ENCODE measurements around the gene PANK3.
"Not testable (repeated sequence)": the region's sequence is repeated elsewhere in the genome, so short reads cannot be mapped to it uniquely, and the experiment has no call there.

The PANK3 gene

GRCh38 chr5:168552146-168552545 lies 27.0 kb downstream of the PANK3 start:
- DNase-seq (ENCODE audit: low spot score), result peak; percentile 11

DNA sequence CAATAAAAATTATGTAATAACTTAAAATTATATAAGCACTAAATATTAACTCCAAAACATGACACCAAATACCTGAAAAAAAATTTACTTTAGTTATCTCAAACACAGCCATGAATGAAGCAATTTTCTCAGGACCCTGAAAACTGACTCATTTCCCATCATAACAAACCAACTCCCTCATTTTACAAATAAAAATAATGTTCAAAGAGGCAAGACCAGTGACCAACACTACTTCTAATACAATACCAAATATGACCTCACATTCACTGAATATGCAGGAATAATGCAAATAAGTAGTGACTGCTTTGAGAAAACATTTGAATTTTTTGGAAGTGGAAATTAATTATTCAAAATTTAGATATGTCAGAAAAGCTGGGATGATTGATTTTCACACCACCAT lies 28.5 kb downstream of the PANK3 start:
- DNase-seq (ENCODE audit: low spot score), result no peak

- no peak for DNase-seq (ENCODE audit: low spot score)
Observed at GRCh38 chr5:168549554-168549953, 29.6 kb downstream of the PANK3 start.

- no peak for DNase-seq (ENCODE audit: low spot score)
Observed at GRCh38 chr5:168537176-168537575, 42.0 kb downstream of the PANK3 start.

DNA sequence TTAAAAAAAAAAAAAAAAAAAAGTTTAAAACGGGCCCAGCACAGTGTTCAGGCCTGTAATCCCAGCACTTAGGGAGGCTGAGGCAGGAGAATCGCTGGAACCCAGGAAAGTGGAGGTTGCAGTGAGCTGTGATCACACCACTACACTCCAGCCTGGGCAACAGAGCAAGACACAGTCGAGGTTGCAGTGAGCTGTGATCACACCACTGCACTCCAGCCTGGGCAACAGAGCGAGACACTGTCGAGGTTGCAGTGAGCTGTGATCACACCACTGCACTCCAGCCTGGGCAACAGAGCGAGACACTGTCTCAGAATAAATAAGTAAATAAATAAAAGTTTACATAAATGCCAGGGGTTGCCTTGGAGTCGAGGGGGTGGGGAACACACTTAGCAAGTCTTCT lies 44.8 kb downstream of the PANK3 start:
- DNase-seq (ENCODE audit: low spot score), result not testable (repeated sequence)

DNA sequence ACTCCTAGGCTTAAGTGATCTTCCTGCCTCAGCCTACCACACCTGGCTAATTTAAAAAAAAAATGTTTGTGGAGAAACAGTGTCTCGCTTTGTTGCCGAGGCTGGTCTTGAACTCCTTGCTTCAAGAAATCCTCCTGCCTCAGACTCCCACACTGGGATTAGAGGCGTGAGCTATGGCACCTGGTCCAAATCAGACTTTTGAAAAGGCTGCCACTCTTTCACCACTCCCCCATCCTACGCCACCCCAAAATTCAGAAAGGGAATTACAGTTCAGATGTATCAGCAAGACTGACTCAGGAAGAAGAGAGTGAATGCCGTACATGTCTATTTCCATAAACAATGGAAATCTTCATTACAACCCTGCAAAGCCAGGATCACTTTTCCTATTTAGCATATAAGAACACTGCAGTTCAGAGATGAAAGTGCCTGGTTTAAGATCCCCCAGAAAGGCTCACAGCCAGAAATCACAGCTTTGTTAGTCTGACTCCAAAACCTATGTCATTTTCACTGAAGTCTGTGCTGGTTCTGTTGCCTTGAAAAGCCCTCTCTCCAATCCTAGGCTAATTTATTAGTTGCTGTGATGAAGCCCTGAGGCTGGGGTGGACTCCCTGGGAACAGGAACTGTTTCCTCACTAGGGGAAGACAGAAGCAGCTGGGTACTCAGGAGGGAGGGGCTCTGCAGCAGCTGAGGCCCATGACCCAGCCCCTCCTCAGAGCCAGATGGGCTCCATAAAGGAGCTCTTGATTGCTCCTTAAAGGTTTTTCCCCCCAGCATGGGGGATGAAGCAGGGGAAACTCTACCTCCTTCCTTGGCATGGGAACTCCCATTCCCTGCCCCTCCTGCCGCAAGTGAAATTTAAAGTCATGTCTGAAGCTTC lies 46.9 kb downstream of the PANK3 start:
- no peak for DNase-seq (ENCODE audit: low spot score)

GRCh38 chr5:168531191-168531590 lies 48.0 kb downstream of the PANK3 start:
- no peak for DNase-seq (ENCODE audit: low spot score)

- no peak for DNase-seq (ENCODE audit: low spot score)
Observed at GRCh38 chr5:168530621-168531150, 48.5 kb downstream of the PANK3 start.

GRCh38 chr5:168529374-168530234 lies 49.6 kb downstream of the PANK3 start:
- peak; percentile 15 for DNase-seq (ENCODE audit: low spot score)

DNA sequence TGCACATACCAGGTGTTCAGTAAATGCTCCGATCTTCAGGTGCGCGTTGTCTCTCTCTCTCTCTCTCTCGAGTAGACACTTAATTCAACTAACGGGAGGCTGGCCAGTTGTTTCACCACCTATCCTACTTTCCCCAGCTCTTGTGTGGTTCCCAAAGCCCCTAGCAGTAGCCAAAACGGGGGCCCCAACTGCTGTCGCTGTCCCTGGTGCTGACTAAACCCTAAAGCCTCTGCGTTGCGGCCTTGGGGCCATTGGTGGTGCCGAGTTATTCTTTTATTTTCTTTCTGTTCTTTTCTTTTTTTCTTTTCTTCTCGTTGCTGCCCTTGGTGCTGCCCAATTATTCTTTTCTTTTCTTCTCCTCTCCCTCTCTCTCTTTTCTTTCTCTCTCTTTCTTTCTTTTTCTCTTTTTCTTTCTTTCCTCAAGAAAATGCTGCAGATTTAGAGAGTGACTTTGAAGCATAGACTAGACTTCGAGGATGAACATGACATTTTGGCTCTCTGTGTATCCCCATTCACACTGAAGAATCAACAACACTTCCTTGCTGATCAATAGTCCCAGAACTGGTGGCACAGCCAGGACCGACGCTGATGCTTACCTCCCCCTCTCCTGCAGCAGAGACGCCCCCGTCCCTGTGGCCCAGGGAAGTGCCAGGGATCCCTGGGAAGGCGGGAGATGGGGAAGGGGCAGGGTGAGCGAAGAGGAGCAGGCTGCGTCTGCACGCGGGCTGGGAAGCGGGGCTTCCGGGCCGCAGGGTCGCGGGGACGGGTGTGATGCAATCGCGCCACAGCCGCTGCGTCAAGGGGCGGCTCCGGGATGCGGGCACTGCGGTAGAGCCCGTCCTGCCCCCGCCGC lies 50.4 kb downstream of the PANK3 start, which contains the start of gene FBLL1:
Gene FBLL1 (plus strand): TSS at position 785 of the 853 bp plus-strand sequence. CDS start 200 bp downstream, outside the sequence.
- DNase-seq (ENCODE audit: low spot score), result peak; percentile 42

GRCh38 chr5:168527756-168528295 lies 51.3 kb downstream of the PANK3 start:
- DNase-seq (ENCODE audit: low spot score), result no peak

DNA sequence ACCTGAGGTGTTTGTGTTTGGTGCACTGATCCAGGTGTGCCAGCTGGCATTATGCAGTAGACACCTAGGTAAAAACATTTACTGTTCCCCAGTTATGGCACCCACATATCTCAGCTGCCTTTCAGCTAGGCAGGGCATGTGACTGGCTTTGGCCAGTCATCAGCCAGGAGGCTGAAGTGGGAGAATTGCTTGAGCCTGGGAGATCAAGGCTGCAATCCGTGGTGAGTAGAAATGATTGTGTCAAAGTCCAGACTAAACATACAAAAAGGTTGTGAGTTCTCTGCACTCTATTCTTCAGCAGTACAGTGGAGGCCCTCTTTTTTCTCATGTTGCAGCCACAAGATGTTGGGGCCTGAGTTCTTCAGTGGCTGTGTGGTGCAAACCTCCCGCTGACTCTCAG lies 53.3 kb downstream of the PANK3 start:
- DNase-seq (ENCODE audit: low spot score), result no peak

DNA sequence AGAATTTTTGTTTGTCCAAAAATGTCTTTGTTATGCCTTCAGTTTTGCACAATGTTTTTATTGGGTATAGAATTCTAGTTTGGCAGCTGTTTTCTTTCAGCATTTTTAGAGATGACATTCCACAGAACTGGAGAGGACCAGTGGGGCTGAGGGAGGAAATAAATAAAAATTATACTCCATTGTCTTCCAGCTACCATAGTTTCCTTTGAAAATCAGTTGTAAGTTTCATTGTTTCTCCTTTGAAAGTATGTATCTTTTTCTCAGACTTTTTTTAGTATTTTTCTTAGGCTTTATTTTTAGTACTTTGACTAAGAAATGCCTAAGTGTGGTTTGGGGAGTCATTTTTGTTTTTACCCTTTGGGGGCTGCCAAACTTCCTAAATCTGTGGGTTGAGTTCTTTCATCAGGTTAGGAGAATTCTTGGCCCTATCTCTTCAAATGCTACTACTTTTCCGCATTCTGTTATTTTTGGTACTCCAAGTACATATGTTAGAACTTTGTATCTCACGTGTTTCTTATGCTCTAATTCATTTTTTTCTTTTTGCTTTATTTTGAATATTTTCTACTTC lies 65.2 kb downstream of the PANK3 start:
- DNase-seq (ENCODE audit: low spot score), result no peak

DNA sequence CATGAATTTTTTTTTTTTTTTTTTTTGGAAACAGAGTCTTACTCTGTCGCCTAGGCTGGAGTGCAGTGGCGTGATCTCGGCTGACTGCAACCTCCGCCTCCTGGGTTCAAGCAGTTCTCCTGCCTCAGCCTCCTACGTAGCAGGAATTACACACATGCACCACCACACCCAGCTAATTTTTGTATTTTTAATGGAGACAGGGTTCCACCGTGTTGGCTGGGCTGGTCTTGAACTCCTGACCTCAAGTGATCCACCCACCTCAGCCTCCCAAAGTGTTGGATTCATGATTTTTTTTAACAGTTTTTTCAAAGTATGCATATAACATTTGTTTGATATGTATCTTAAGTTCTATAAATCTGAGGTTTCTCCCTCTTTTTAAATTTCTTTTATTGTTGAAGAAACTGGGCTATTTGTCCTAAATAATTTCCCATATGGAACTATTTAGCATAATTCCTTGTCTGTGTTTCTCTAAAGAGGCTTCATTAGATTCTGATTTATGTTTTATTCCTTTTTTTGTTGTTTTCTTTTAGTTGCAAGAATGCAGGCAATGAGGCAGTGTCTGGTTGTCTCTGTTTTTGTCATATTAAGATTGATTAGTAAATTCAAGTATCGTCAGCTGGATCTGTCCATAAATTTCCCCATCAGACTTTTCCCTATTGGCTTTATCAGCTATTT lies 76.5 kb downstream of the PANK3 start:
- DNase-seq (ENCODE audit: low spot score), result no peak
